ENCODE measurements around the gene PRKCSH.

DNA sequence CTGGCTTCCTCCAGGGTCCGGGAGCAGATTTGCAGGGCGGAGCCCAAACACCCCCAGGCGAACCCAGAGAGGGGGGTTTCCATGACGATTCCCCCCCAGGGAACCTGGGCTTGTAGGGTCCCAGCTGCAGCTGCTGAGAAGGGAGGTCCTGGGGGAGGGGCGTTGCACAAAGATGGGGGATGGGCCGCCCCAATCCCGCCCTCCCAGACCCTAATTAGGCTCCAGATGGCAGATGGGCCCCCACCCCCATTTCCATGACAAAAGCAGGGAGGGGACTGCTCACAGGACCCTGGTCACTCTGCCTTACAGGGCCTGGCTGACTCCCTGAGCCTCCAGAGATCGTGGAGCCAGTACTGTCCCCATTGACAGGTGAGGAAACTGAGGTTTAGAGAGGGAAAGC lies 30.2 kb downstream of the PRKCSH start:
- TF ChIP-seq, protein P1, sequence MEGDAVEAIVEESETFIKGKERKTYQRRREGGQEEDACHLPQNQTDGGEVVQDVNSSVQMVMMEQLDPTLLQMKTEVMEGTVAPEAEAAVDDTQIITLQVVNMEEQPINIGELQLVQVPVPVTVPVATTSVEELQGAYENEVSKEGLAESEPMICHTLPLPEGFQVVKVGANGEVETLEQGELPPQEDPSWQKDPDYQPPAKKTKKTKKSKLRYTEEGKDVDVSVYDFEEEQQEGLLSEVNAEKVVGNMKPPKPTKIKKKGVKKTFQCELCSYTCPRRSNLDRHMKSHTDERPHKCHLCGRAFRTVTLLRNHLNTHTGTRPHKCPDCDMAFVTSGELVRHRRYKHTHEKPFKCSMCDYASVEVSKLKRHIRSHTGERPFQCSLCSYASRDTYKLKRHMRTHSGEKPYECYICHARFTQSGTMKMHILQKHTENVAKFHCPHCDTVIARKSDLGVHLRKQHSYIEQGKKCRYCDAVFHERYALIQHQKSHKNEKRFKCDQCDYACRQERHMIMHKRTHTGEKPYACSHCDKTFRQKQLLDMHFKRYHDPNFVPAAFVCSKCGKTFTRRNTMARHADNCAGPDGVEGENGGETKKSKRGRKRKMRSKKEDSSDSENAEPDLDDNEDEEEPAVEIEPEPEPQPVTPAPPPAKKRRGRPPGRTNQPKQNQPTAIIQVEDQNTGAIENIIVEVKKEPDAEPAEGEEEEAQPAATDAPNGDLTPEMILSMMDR (IDR thresholded peaks at IDR 0.05): no peak
- no peak for TF ChIP-seq POLR2A (IDR thresholded peaks at IDR 0.05)

Measured in esophagus squamous epithelium (tissue), 4 donors.